PC-3 (cell line): ENCODE data around the gene PHF13.

Experiments used
- CTCF ChIP-seq: fragments of 300-600 bp; sonication (generic); conservative IDR thresholded peaks from 2 replicates; pipeline ENCODE4 v1.5.1; 2017; ENCODE audit warnings: antibody characterized with exemption, low read depth, mild to moderate bottlenecking, low read length
- EZH2 ChIP-seq: fragments of 300-600 bp; sonication (generic); IDR thresholded peaks from one replicate; pipeline ENCODE4 v1.6.1; 2017; ENCODE audit warnings: antibody characterized with exemption, mild to moderate bottlenecking, low read length; ENCODE audit not compliant: unreplicated experiment

GRCh38 chr1:6667139-6667538 lies 53.6 kb downstream of the PHF13 start:
- no peak for TF ChIP-seq EZH2
- no peak for TF ChIP-seq CTCF
